ENCODE measurements around the gene WHRN. TPM values are rescaled to one million over a fixed set of nuclear protein-coding genes. Genes with fewer than 3 reads are reported as not detected.

Gene WHRN
- total and polyA plus RNA-seq, 2 of the 8 experiments (the other 6 are each of a cell fraction or from before 2014, with no cell fraction given), result 4.4 to 7.7 TPM

- no peaks in the 10 kb centered on the region for H3K36me3 ChIP-seq (ENCODE audit: control insufficient read depth in 2 of 4, insufficient read depth in 4 of 4, low read length in 3 of 4)
- peaks cover 0 to 10% (median 3%) of the 10 kb centered on the region in 4 experiments; a peak in 5 of 7 replicates for H3K4me1 ChIP-seq (replicated peaks in 1 of 4; ENCODE audit: control insufficient read depth in 3 of 4, insufficient read depth in 4 of 4, low read length in 3 of 4)
- H4K8ac ChIP-seq (ENCODE audit: extremely low read depth, insufficient read depth, low read length), result no peak overlapping the region
- no peak overlapping the region for H4K91ac ChIP-seq (replicated peaks; ENCODE audit: insufficient read length, low read length)
- no peak overlapping the region for H2AFZ ChIP-seq (ENCODE audit: low read length)
- H4K5ac ChIP-seq (ENCODE audit: insufficient read length, low read depth, low read length), result no peak overlapping the region
- no peak overlapping the region for H3K9ac ChIP-seq (replicated peaks in 1 of 4; ENCODE audit: extremely low read depth in 1 of 4, low read depth in 3 of 4, low read length in 3 of 4)
- no peaks in the 10 kb centered on the region for H3K23me2 ChIP-seq (ENCODE audit: low read depth, low read length)
- H3K23ac ChIP-seq (ENCODE audit: insufficient read length), result no peak overlapping the region
- no peak overlapping the region for H2BK120ac ChIP-seq (replicated peaks; ENCODE audit: low read depth, low read length)
- H3K4me2 ChIP-seq (ENCODE audit: insufficient read depth in 1 of 2, low read depth in 2 of 2, low read length in 2 of 2), result no peak overlapping the region
- no peaks in the 10 kb centered on the region for H3K79me1 ChIP-seq (ENCODE audit: low read depth, low read length)
- no peak overlapping the region for H2BK20ac ChIP-seq (ENCODE audit: low read length)
- H3K4me3 ChIP-seq (ENCODE audit: extremely low read depth in 1 of 4, insufficient read depth in 2 of 4, low read depth in 3 of 4, low read length in 4 of 4), result no peak overlapping the region
- H3K18ac ChIP-seq (ENCODE audit: extremely low read depth, low read length), result no peak overlapping the region
- no peak overlapping the region for H2BK5ac ChIP-seq (ENCODE audit: low read depth, low read length)
- no peak overlapping the region for H2AK5ac ChIP-seq (ENCODE audit: low read depth, low read length)
- H2BK15ac ChIP-seq (ENCODE audit: low read length), result no peak overlapping the region
- H3K79me2 ChIP-seq (ENCODE audit: control insufficient read depth in 1 of 2, insufficient read depth in 2 of 2, low read length in 2 of 2), result no peaks in the 10 kb centered on the region
- H4K20me1 ChIP-seq (replicated peaks in 1 of 2; ENCODE audit: control insufficient read depth in 1 of 2, insufficient read depth in 2 of 2, low read length in 2 of 2), result no peaks in the 10 kb centered on the region
- H3K9me3 ChIP-seq (ENCODE audit: insufficient read depth in 2 of 2, low read depth in 1 of 2, low read length in 1 of 2), result no peaks in the 10 kb centered on the region
- H3K14ac ChIP-seq (ENCODE audit: insufficient read length), result no peak overlapping the region
- WGBS, 2 experiments (ENCODE audit: extremely low coverage in 1 of 2, insufficient coverage in 1 of 2, insufficient read length in 1 of 2, insufficient replicate concordance in 2 of 2, low coverage in 1 of 2, low lambda C conversion rate in 2 of 2, missing lambda C conversion rate in 1 of 2), result 90% methylated on average over 12 of the region's 12 CpGs; no CpG with 5 or more reads in 1 of the 2 experiments
- H3K27ac ChIP-seq (ENCODE audit: low read depth, low read length), result no peak overlapping the region
- ChIA-PET CTCF (ENCODE audit: partially characterized antibody) (interaction anchor here (1.1 to 10.1 kb wide), 7 partner anchors 14 to 141 kb away, joined by 3 to 97 read pairs (median 4); no protein-coding TSS in a partner anchor), POLR2A (ENCODE audit: partially characterized antibody) (no interaction called here)
- DNase-seq (ENCODE audit: low read depth in 1 of 2, low spot score in 2 of 2) (no peak), FAIRE-seq (no peak)
- no peak overlapping the region for H3K4ac ChIP-seq (replicated peaks; ENCODE audit: insufficient read length, low read depth, low read length)
- no peak overlapping the region for H2BK12ac ChIP-seq (ENCODE audit: low read depth, low read length)
- no peaks in the 10 kb centered on the region; a peak in 2 of 7 replicates for H3K27me3 ChIP-seq (replicated peaks in 1 of 4; ENCODE audit: control insufficient read depth in 3 of 4, extremely low read depth in 1 of 4, insufficient read depth in 3 of 4, low read length in 3 of 4)
- no peak overlapping the region for H3K56ac ChIP-seq (replicated peaks; ENCODE audit: insufficient read length, low read depth, low read length)
- no peak for TF ChIP-seq HDAC2 (IDR thresholded peaks at IDR 0.05; ENCODE audit: borderline replicate concordance in 1 of 2, low read depth in 2 of 2, low read length in 2 of 2)
- TF ChIP-seq EZH2 (IDR thresholded peaks at IDR 0.05; ENCODE audit: low read depth, low read length, severe bottlenecking), result no peak
- TF ChIP-seq RXRA (IDR thresholded peaks at IDR 0.05; ENCODE audit: insufficient read depth, low read depth, low read length), result no peak
- no peak for TF ChIP-seq EGR1 (IDR thresholded peaks at IDR 0.05; ENCODE audit: borderline replicate concordance, low read depth, low read length)
- no peak for TF ChIP-seq EP300 (IDR thresholded peaks at IDR 0.05; ENCODE audit: borderline replicate concordance in 1 of 2, low read depth in 2 of 2, low read length in 2 of 2)
Observed at GRCh38 chr9:114511978-114512874, 7.0 kb upstream of the WHRN start.

All from H1 (cell line).